OCI-LY7 (cell line): ENCODE results near the gene PDHX.

Experiments
- CTCF ChIP-seq: fragments of 200-600 bp; sonication (generic); conservative IDR thresholded peaks from 2 replicates; pipeline ENCODE4 v1.5.1; 2014; ENCODE audit warnings: mild to moderate bottlenecking, antibody characterized with exemption, low read length, moderate library complexity, mixed read lengths
- EZH2phosphoT487 ChIP-seq: fragments of 200-600 bp; sonication (generic); IDR thresholded peaks from 2 replicates; pipeline ENCODE4 v1.6.1; 2018; ENCODE audit warnings: low read depth, borderline replicate concordance, mild to moderate bottlenecking, mixed run types, antibody characterized with exemption, low read length, moderate library complexity, mixed read lengths

GRCh38 chr11:35014346-35014745, 97.9 kb downstream of the PDHX start:
- TF ChIP-seq EZH2phosphoT487 (no peak), CTCF (no peak)
